WTC11 (cell line): Measurements from ENCODE around the gene ATXN7L2. TPM values are rescaled to one million over a fixed set of nuclear protein-coding genes. Genes with fewer than 3 reads are reported as not detected.

Experiments used
- CREB1 ChIP-seq: sonication (generic); formaldehyde crosslinking; IDR thresholded peaks from 2 replicates; pipeline ENCODE4 v1.8.0; 2023; ENCODE audit warnings: mild to moderate bottlenecking, missing genetic modification reagents
- CREM ChIP-seq: sonication (generic); formaldehyde crosslinking; IDR thresholded peaks from 2 replicates; pipeline ENCODE4 v1.8.1; 2022; ENCODE audit warnings: mild to moderate bottlenecking, missing genetic modification reagents, moderate library complexity
- E2F4 ChIP-seq: sonication (generic); formaldehyde crosslinking; IDR thresholded peaks from 2 replicates; pipeline ENCODE4 v1.8.1; 2022; ENCODE audit warnings: low read depth, mild to moderate bottlenecking, moderate library complexity, missing genetic modification reagents, borderline replicate concordance
- FOXJ3 ChIP-seq: sonication (generic); formaldehyde crosslinking; IDR thresholded peaks from 2 replicates; pipeline ENCODE4 v1.9.0; 2021; ENCODE audit warnings: missing genetic modification reagents, mild to moderate bottlenecking, borderline replicate concordance
- GABPB1 ChIP-seq: sonication (generic); formaldehyde crosslinking; IDR thresholded peaks from 2 replicates; pipeline ENCODE4 v1.8.1; 2023; ENCODE audit warnings: mild to moderate bottlenecking, missing genetic modification reagents
- HMGXB4 ChIP-seq: sonication (generic); formaldehyde crosslinking; IDR thresholded peaks from 2 replicates; pipeline ENCODE4 v1.8.1; 2023; ENCODE audit warnings: mild to moderate bottlenecking, moderate library complexity, missing genetic modification reagents
- KAT7 ChIP-seq: sonication (generic); formaldehyde crosslinking; IDR thresholded peaks from 2 replicates; pipeline ENCODE4 v1.8.1; 2023; ENCODE audit warnings: missing genetic modification reagents, mild to moderate bottlenecking, borderline replicate concordance
- MYBL2 ChIP-seq: sonication (generic); formaldehyde crosslinking; IDR thresholded peaks from 2 replicates; pipeline ENCODE4 v1.8.1; 2023; ENCODE audit warnings: mild to moderate bottlenecking, moderate library complexity, missing genetic modification reagents
- OVOL2 ChIP-seq: fragments of 250-450 bp; sonication (Bioruptor Pico); IDR thresholded peaks from 2 replicates; pipeline ENCODE4 v1.9.0; 2021; ENCODE audit warnings: mild to moderate bottlenecking, borderline replicate concordance
- PREB ChIP-seq: sonication (generic); formaldehyde crosslinking; IDR thresholded peaks from 2 replicates; pipeline ENCODE4 v1.8.1; 2022; ENCODE audit warnings: mild to moderate bottlenecking, missing genetic modification reagents, moderate library complexity, borderline replicate concordance
- SMAD4 ChIP-seq: sonication (generic); formaldehyde crosslinking; IDR thresholded peaks from 2 replicates; pipeline ENCODE4 v1.8.0; 2022; ENCODE audit warnings: mild to moderate bottlenecking, missing genetic modification reagents
- SOX15 ChIP-seq: fragments of 250-450 bp; sonication (Bioruptor Pico); IDR thresholded peaks from 2 replicates; pipeline ENCODE4 v1.9.0; 2021; ENCODE audit warnings: mild to moderate bottlenecking
- SP1 ChIP-seq: sonication (generic); formaldehyde crosslinking; conservative IDR thresholded peaks from 2 replicates; pipeline ENCODE4 v1.8.1; 2022; ENCODE audit warnings: missing genetic modification reagents
- STAT6 ChIP-seq: sonication (generic); formaldehyde crosslinking; conservative IDR thresholded peaks from 2 replicates; pipeline ENCODE4 v1.8.1; 2023; ENCODE audit warnings: mild to moderate bottlenecking, low read depth, missing genetic modification reagents, moderate library complexity
- TCF7 ChIP-seq: sonication (generic); formaldehyde crosslinking; IDR thresholded peaks from 2 replicates; pipeline ENCODE4 v1.8.0; 2022; ENCODE audit warnings: mild to moderate bottlenecking, low read depth, missing genetic modification reagents, moderate library complexity
- TEAD1 ChIP-seq: sonication (generic); formaldehyde crosslinking; IDR thresholded peaks from 2 replicates; pipeline ENCODE4 v1.8.0; 2022; ENCODE audit warnings: mild to moderate bottlenecking, missing genetic modification reagents
- TP53 ChIP-seq: sonication (generic); formaldehyde crosslinking; IDR thresholded peaks from 2 replicates; pipeline ENCODE4 v1.8.1; 2023; ENCODE audit warnings: mild to moderate bottlenecking, missing genetic modification reagents
- USF2 ChIP-seq: sonication (generic); formaldehyde crosslinking; IDR thresholded peaks from 2 replicates; pipeline ENCODE4 v1.8.1; 2023; ENCODE audit warnings: mild to moderate bottlenecking, missing genetic modification reagents, moderate library complexity
- ZNF219 ChIP-seq: sonication (generic); formaldehyde crosslinking; IDR thresholded peaks from 2 replicates; pipeline ENCODE4 v1.8.0; 2023; ENCODE audit warnings: missing genetic modification reagents, mild to moderate bottlenecking, borderline replicate concordance
- ZNF232 ChIP-seq: sonication (generic); formaldehyde crosslinking; IDR thresholded peaks from 2 replicates; pipeline ENCODE4 v1.8.0; 2022; ENCODE audit warnings: mild to moderate bottlenecking, missing genetic modification reagents
- ZNF317 ChIP-seq: sonication (generic); formaldehyde crosslinking; IDR thresholded peaks from 2 replicates; pipeline ENCODE4 v1.8.1; 2023; ENCODE audit warnings: low read depth, mild to moderate bottlenecking, moderate library complexity, missing genetic modification reagents, borderline replicate concordance
- ZNF416 ChIP-seq: fragments of 250-450 bp; sonication (Bioruptor Pico); IDR thresholded peaks from 2 replicates; pipeline ENCODE4 v1.9.0; 2021; ENCODE audit warnings: mild to moderate bottlenecking, inconsistent platforms
- ZNF532 ChIP-seq: fragments of 250-450 bp; sonication (Bioruptor Pico); IDR thresholded peaks from 2 replicates; pipeline ENCODE4 v1.9.0; 2021; ENCODE audit warnings: mild to moderate bottlenecking, borderline replicate concordance
- total RNA-seq: library from RNA; stranded (reverse); gene quantifications from 3 replicates; pipeline ENCODE4 v1.2.3, GENCODE V29; 2021
- TF ChIP-seq, protein P1 (sequence below): fragments of 250-450 bp; sonication (Bioruptor Pico); IDR thresholded peaks from 2 replicates; pipeline ENCODE4 v1.9.0; 2021; ENCODE audit warnings: moderate library complexity, mild to moderate bottlenecking, inconsistent platforms, borderline replicate concordance
- TF ChIP-seq, protein P2 (sequence below): sonication (generic); formaldehyde crosslinking; IDR thresholded peaks from 2 replicates; pipeline ENCODE4 v1.8.1; 2022; ENCODE audit warnings: mild to moderate bottlenecking, moderate library complexity, missing genetic modification reagents

Gene ATXN7L2
- total RNA-seq, 1 experiment from 2014 or later = 11.1 TPM

DNA sequence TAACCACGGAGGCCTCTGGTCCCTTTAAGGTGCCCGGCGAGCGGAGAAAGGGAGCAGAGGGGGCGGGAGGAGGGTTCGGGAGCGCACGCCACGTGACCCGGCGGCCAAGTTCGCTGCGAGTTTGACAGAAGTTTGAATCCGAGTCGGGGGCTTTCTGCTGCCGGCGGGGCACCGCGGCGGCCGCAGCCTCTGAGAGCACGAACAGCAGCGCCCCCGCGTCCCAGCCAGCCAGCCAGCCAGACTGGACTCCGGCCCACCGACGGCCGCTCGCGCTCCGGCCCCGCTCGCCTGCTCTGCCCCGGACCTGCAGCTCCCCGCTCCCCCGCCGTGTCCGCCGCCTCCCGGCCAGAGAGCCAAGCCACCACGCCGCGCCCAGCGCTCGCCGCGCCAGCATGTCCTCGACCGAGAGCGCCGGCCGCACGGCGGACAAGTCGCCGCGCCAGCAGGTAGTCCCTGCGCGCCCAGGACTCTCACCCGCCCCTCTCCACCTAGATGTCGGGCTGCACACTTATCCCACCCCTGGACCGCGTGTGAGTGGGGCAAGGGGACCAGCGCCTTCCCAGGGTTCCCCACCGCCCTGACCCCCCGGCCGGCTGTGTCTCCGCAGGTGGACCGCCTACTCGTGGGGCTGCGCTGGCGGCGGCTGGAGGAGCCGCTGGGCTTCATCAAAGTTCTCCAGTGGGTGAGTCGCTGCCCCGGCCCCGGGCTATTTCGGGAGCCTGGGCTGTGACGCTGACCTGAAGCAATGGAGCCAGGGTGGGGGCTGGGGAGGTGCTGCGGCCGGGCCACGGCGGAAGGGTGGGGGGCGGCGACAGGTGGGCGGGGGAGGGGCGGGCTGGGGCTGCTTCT lies 17.0 kb upstream of the ATXN7L2 start, which contains the start of gene SYPL2 (continued):
- TF ChIP-seq HMGXB4 (CRISPR knock-in tag) = peak; percentile 28; the same call in 1 of the 2 replicates
- TF ChIP-seq KAT7 = no peak; the same call in 1 of the 2 replicates
- TF ChIP-seq OVOL2 (CRISPR knock-in tag) = no peak
- TF ChIP-seq CREM (CRISPR knock-in tag) = no peak
- TF ChIP-seq PREB = no peak
- TF ChIP-seq, protein P1, sequence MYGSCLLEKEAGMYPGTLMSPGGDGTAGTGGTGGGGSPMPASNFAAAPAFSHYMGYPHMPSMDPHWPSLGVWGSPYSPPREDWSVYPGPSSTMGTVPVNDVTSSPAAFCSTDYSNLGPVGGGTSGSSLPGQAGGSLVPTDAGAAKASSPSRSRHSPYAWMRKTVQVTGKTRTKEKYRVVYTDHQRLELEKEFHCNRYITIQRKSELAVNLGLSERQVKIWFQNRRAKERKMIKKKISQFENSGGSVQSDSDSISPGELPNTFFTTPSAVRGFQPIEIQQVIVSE (CRISPR knock-in tag) = no peak
- no peak for TF ChIP-seq ZNF317 (CRISPR knock-in tag)
- no peak for TF ChIP-seq E2F4 (CRISPR knock-in tag)
- TF ChIP-seq ZNF416 (CRISPR knock-in tag) = no peak
- TF ChIP-seq SOX15 = no peak
- TF ChIP-seq SMAD4 (CRISPR knock-in tag) = no peak
- TF ChIP-seq GABPB1 = no peak
- no peak for TF ChIP-seq TEAD1
- peak; percentile 38; the same call in 1 of the 2 replicates for TF ChIP-seq ZNF219 (CRISPR knock-in tag)
- TF ChIP-seq MYBL2 (CRISPR knock-in tag) = peak; percentile 49; the same call in 1 of the 2 replicates
- TF ChIP-seq ZNF232 (CRISPR knock-in tag) = no peak
- no peak; the same call in 1 of the 2 replicates for TF ChIP-seq SP1 (CRISPR knock-in tag)
- TF ChIP-seq TCF7 (CRISPR knock-in tag) = no peak
- TF ChIP-seq, protein P2, sequence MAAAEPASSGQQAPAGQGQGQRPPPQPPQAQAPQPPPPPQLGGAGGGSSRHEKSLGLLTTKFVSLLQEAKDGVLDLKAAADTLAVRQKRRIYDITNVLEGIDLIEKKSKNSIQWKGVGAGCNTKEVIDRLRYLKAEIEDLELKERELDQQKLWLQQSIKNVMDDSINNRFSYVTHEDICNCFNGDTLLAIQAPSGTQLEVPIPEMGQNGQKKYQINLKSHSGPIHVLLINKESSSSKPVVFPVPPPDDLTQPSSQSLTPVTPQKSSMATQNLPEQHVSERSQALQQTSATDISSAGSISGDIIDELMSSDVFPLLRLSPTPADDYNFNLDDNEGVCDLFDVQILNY = no peak
- no peak for TF ChIP-seq CREB1 (CRISPR knock-in tag)
- TF ChIP-seq STAT6 (CRISPR knock-in tag) = no peak
- no peak for TF ChIP-seq ZNF532
- no peak for TF ChIP-seq FOXJ3 (CRISPR knock-in tag)
- no peak for TF ChIP-seq TP53 (CRISPR knock-in tag)
- TF ChIP-seq USF2 (CRISPR knock-in tag) = peak; percentile 94
